Endothelial cell of umbilical vein (primary cell): ENCODE data around the gene NCOA6. TPM values are rescaled to one million over a fixed set of nuclear protein-coding genes. Genes with fewer than 3 reads are reported as not detected.

ENCODE experiments used
- BruUV-seq: library from RNA; stranded (reverse); fragments of 400-500 nt; replicated peaks from 2 replicates; lab custom pipeline; 2021; lab: Mats Ljungman, UMichigan
- CTCF ChIA-PET: fragments of 300-600, 350-600 bp; sonication (Branson Sonifier 250); formaldehyde crosslinking; loops from one replicate; lab custom pipeline; 2021; ENCODE audit warnings: antibody characterized with exemption, inconsistent platforms; lab: Charles Lee
- POLR2A ChIA-PET: fragments of 300-600, 350-600 bp; sonication (Branson Sonifier 250); formaldehyde crosslinking; loops from one replicate; lab custom pipeline; 2021; ENCODE audit warnings: antibody characterized with exemption, inconsistent platforms; lab: Charles Lee
- DNase-seq: peaks from one replicate; pipeline ENCODE4 v3.0.0-alpha.2; 2011; ENCODE audit warnings: low read depth, low spot score
- FAIRE-seq: peaks from 2 replicates; lab custom pipeline; 2011; peaks lifted over from hg19 to GRCh38; lab: Jason Lieb, UNC
- H2AFZ ChIP-seq: 2 replicates; pipeline ENCODE4 v1.6.0; 2012; ENCODE audit warnings: low read depth, low read length, control low read depth, inconsistent platforms
- H3K27ac ChIP-seq: 2 replicates; pipeline ENCODE4 v1.5.1; 2011; ENCODE audit warnings: low read depth, mild to moderate bottlenecking, control low read depth, low read length, moderate library complexity; ENCODE audit not compliant: insufficient read depth
- H3K27me3 ChIP-seq, 2 experiments: 2 replicates each; pipeline versions ENCODE4 v1.6.0 to v1.6.1; 2011; ENCODE audit warnings: low read length in 2 of 2, mixed read lengths in 1 of 2; ENCODE audit not compliant: control insufficient read depth in 2 of 2, insufficient read depth in 2 of 2
- H3K36me3 ChIP-seq, 2 experiments: 2 replicates in 1 of 2; 3 replicates in 1 of 2; pipeline ENCODE4 v1.5.1; 2011; ENCODE audit warnings: low read length in 2 of 2, mild to moderate bottlenecking in 1 of 2, moderate library complexity in 1 of 2; ENCODE audit not compliant: control insufficient read depth in 2 of 2, insufficient read depth in 2 of 2; ENCODE audit errors: extremely low read depth in 1 of 2
- H3K4me1 ChIP-seq: 3 replicates; pipeline ENCODE4 v1.5.1; 2011; ENCODE audit warnings: mild to moderate bottlenecking, low read length; ENCODE audit not compliant: control insufficient read depth, insufficient read depth; ENCODE audit errors: extremely low read depth
- H3K4me2 ChIP-seq: 2 replicates; pipeline ENCODE4 v1.6.1; 2011; ENCODE audit warnings: low read length, control low read depth, mixed read lengths; ENCODE audit not compliant: insufficient read depth
- H3K4me3 ChIP-seq, 3 experiments: fragments of 200-600 bp in 1 of 3; sonication (generic), shearing (Covaris generic) in 1 of 3; replicated peaks in 1 of 3; 2 replicates each; pipeline ENCODE4 v1.5.1; 2011 to 2016; ENCODE audit warnings: control low read depth in 3 of 3, low read length in 3 of 3, mild to moderate bottlenecking in 2 of 3, inconsistent platforms in 1 of 3, low read depth in 1 of 3, moderate library complexity in 1 of 3; ENCODE audit not compliant: insufficient read depth in 1 of 3
- H3K79me2 ChIP-seq: 2 replicates; pipeline ENCODE4 v1.6.0; 2012; ENCODE audit warnings: low read length, inconsistent platforms; ENCODE audit not compliant: control insufficient read depth, insufficient read depth
- H3K9ac ChIP-seq: replicated peaks from 2 replicates; pipeline ENCODE3; 2011; ENCODE audit warnings: low read length, control low read depth; ENCODE audit not compliant: insufficient read depth; ENCODE audit errors: extremely low read depth
- H3K9me1 ChIP-seq: replicated peaks from 3 replicates; pipeline ENCODE4 v1.6.0; 2011; ENCODE audit warnings: mild to moderate bottlenecking, low read length; ENCODE audit not compliant: control insufficient read depth, insufficient read depth; ENCODE audit errors: extremely low read depth
- H3K9me3 ChIP-seq: replicated peaks from 2 replicates; pipeline ENCODE4 v1.5.1; 2012; ENCODE audit warnings: low read length, inconsistent platforms; ENCODE audit not compliant: control insufficient read depth, insufficient read depth
- H4K20me1 ChIP-seq: replicated peaks from 2 replicates; pipeline ENCODE3; 2011; ENCODE audit warnings: mild to moderate bottlenecking, low read length; ENCODE audit not compliant: control insufficient read depth, insufficient read depth; ENCODE audit errors: extremely low read depth
- EZH2 ChIP-seq: IDR thresholded peaks from 2 replicates; pipeline ENCODE4 v1.6.1; 2012; ENCODE audit warnings: borderline replicate concordance, low read depth, mild to moderate bottlenecking, moderate library complexity, low read length, inconsistent platforms; ENCODE audit not compliant: severe bottlenecking
- FOS ChIP-seq: IDR thresholded peaks from 2 replicates; pipeline ENCODE4 v1.6.1; 2011; ENCODE audit warnings: mild to moderate bottlenecking, low read length, moderate library complexity, borderline replicate concordance; ENCODE audit not compliant: insufficient read depth
- GATA2 ChIP-seq: IDR thresholded peaks from 2 replicates; pipeline ENCODE4 v1.7.0; 2011; ENCODE audit warnings: low read depth, mild to moderate bottlenecking, moderate library complexity, mixed read lengths, low read length; ENCODE audit not compliant: insufficient read length, insufficient read depth
- JUN ChIP-seq: IDR thresholded peaks from 2 replicates; pipeline ENCODE4 v1.6.1; 2011; ENCODE audit warnings: borderline replicate concordance, low read depth; ENCODE audit not compliant: insufficient read length, insufficient read depth
- MYC ChIP-seq: IDR thresholded peaks from one replicate; pipeline ENCODE4 v1.6.1; 2011; ENCODE audit warnings: mild to moderate bottlenecking, low read depth, low read length
- POLR2A ChIP-seq: IDR thresholded peaks from 2 replicates; pipeline ENCODE4 v1.6.1; 2012; ENCODE audit warnings: low read depth, mild to moderate bottlenecking, control low read depth, low read length
- POLR2AphosphoS5 ChIP-seq: IDR thresholded peaks from 2 replicates; pipeline ENCODE4 v1.6.1; 2012; ENCODE audit warnings: low read depth, mild to moderate bottlenecking, control low read depth, low read length, moderate library complexity; ENCODE audit not compliant: insufficient read depth
- dilution Hi-C: fragments of 300-500 bp; cut with MboI; formaldehyde crosslinking; loops from one replicate; pipeline ENCODE4 v1.15.0; 2019; ENCODE audit warnings: low sequenced_read_pairs; ENCODE audit not compliant: extremely low pct_ligation_motif_present
- intact Hi-C: fragments of 100-400 bp; cut with micrococcal nuclease; formaldehyde crosslinking; loops from one replicate; pipeline ENCODE4 v1.10.0; 2022
- polyA plus RNA-seq, 4 experiments: library from polyadenylated mRNA; depleted of rRNA in 3 of 4; stranded (reverse) in 3 of 4; unstranded in 1 of 4; fragments of >200 nt; gene quantifications; 2 replicates each; pipeline versions ENCODE4 v1.2.1 to v1.2.3, GENCODE V29; 2011 to 2012; ENCODE audit warnings: missing spikeins in 1 of 4
- total RNA-seq: library from RNA; stranded (reverse); gene quantifications from 2 replicates; pipeline ENCODE4 v1.2.3, GENCODE V29; 2021
- TF ChIP-seq, protein P1 (sequence below): IDR thresholded peaks from 2 replicates; pipeline ENCODE4 v1.6.1; 2011; ENCODE audit not compliant: insufficient read depth, insufficient read length
- TF ChIP-seq, protein P2 (sequence below), 2 donors: IDR thresholded peaks; 1 replicate in 1 of 2; 2 replicates in 1 of 2; pipeline ENCODE4 v1.5.1; 2011; ENCODE audit warnings: low read length in 2 of 2, mild to moderate bottlenecking in 2 of 2, moderate library complexity in 2 of 2, control low read depth in 1 of 2, inconsistent platforms in 1 of 2, low read depth in 1 of 2; ENCODE audit not compliant: insufficient read depth in 1 of 2; ENCODE audit errors: extremely low read depth in 1 of 2

The NCOA6 gene
- total and polyA plus RNA-seq, 2 donors (not counting 3 experiments of a cell fraction or from before 2014, with no cell fraction given): 16.9 to 26.7 TPM

DNA sequence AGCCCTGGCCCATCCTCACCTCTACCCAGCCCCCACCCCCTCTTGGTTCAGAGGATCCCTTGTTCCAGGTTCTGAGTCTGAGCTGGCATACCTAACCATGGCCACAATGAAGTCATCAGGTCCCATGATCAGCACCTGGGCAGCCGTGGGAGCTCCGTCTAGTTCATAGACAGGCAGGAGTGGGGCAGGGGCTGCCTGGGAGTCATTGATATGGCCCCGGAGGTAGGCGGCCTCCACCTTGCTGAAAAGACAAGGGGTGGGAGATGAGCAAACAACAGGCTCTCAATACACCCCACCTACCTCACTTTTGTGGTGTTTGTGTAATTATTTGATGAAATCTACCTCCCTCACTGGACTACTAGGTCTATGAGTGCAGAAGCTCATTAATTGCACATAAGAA, 26.8 kb upstream of the NCOA6 start:
- H3K27me3 ChIP-seq: peaks cover 0 to 2% of the 10 kb centered on the region in 2 experiments
- dilution Hi-C loops (no loop called here), intact Hi-C loops (no loop called here)
- H3K9me1 ChIP-seq: no peaks in the 10 kb centered on the region
- H3K36me3 ChIP-seq: no peaks in the 10 kb centered on the region
- FAIRE-seq: no peak
- ChIA-PET POLR2A (no interaction called here), CTCF (interaction anchor here (0.6 to 1.5 kb wide), 2 partner anchors 17 to 411 kb away, joined by 3 read pairs; no protein-coding TSS in a partner anchor)
- BruUV-seq: no TSS peak
- no peak for DNase-seq
- TF ChIP-seq FOS (no peak), JUN (no peak), POLR2A (no peak), MYC (no peak), EZH2 (no peak), GATA2 (no peak), POLR2AphosphoS5 (no peak)
- TF ChIP-seq, protein P1, sequence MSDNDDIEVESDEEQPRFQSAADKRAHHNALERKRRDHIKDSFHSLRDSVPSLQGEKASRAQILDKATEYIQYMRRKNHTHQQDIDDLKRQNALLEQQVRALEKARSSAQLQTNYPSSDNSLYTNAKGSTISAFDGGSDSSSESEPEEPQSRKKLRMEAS: no peak
- TF ChIP-seq, protein P2, sequence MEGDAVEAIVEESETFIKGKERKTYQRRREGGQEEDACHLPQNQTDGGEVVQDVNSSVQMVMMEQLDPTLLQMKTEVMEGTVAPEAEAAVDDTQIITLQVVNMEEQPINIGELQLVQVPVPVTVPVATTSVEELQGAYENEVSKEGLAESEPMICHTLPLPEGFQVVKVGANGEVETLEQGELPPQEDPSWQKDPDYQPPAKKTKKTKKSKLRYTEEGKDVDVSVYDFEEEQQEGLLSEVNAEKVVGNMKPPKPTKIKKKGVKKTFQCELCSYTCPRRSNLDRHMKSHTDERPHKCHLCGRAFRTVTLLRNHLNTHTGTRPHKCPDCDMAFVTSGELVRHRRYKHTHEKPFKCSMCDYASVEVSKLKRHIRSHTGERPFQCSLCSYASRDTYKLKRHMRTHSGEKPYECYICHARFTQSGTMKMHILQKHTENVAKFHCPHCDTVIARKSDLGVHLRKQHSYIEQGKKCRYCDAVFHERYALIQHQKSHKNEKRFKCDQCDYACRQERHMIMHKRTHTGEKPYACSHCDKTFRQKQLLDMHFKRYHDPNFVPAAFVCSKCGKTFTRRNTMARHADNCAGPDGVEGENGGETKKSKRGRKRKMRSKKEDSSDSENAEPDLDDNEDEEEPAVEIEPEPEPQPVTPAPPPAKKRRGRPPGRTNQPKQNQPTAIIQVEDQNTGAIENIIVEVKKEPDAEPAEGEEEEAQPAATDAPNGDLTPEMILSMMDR (IDR thresholded peaks at IDR 0.05; ENCODE audit: extremely low read depth in 1 of 2, insufficient read depth in 1 of 2, low read depth in 1 of 2, low read length in 2 of 2): no peak
- H3K4me3 ChIP-seq: no peak overlapping the region
- no peak overlapping the region for H3K9ac ChIP-seq
- H2AFZ ChIP-seq: no peak overlapping the region
- H3K4me1 ChIP-seq: no peaks in the 10 kb centered on the region
- H3K4me2 ChIP-seq: no peak overlapping the region
- no peaks in the 10 kb centered on the region for H3K79me2 ChIP-seq
- H3K27ac ChIP-seq: no peak overlapping the region
- no peaks in the 10 kb centered on the region for H4K20me1 ChIP-seq
- H3K9me3 ChIP-seq: no peaks in the 10 kb centered on the region
